SJSA1 (cell line): ENCODE data around the gene PSMG4. TPM values are rescaled to one million over a fixed set of nuclear protein-coding genes. Genes with fewer than 3 reads are reported as not detected.

Source experiments
- DNase-seq, 2 experiments: peaks; one replicate each; pipeline ENCODE4 v3.0.0-alpha.2; 2015 to 2020; ENCODE audit warnings: low spot score in 2 of 2, low read depth in 1 of 2
- H3K27ac ChIP-seq: fragments of 250-450 bp; sonication (Bioruptor Pico); 2 replicates; pipeline ENCODE4 v1.5.1; 2020; ENCODE audit warnings: mild to moderate bottlenecking, moderate library complexity
- H3K27me3 ChIP-seq: fragments of 250-450 bp; sonication (Bioruptor Pico); replicated peaks from 2 replicates; pipeline ENCODE4 v1.5.1; 2020; ENCODE audit warnings: mild to moderate bottlenecking, moderate library complexity
- H3K36me3 ChIP-seq: fragments of 250-450 bp; sonication (Bioruptor Pico); 2 replicates; pipeline ENCODE4 v1.5.1; 2020; ENCODE audit warnings: mild to moderate bottlenecking
- H3K4me1 ChIP-seq: fragments of 250-450 bp; sonication (Bioruptor Pico); replicated peaks from 2 replicates; pipeline ENCODE4 v1.6.1; 2021; ENCODE audit warnings: mild to moderate bottlenecking
- H3K4me3 ChIP-seq: fragments of 250-450 bp; sonication (Bioruptor Pico); 2 replicates; pipeline ENCODE4 v1.5.1; 2020; ENCODE audit warnings: mild to moderate bottlenecking
- H3K9me3 ChIP-seq: fragments of 250-450 bp; sonication (Bioruptor Pico); replicated peaks from 2 replicates; pipeline ENCODE4 v1.5.1; 2020; ENCODE audit warnings: mild to moderate bottlenecking
- total RNA-seq: library from RNA; depleted of rRNA; stranded (reverse); fragments of >200 nt; shearing (Covaris generic); gene quantifications from 2 replicates; pipeline ENCODE4 v1.2.3, GENCODE V29; 2014

PSMG4 gene
- total RNA-seq, 1 experiment from 2014 or later, result 16.1 TPM

- no peaks in the 10 kb centered on the region for H3K9me3 ChIP-seq
- H3K27ac ChIP-seq, result no peak overlapping the region
- H3K27me3 ChIP-seq, result no peaks in the 10 kb centered on the region
- H3K4me1 ChIP-seq, result peaks cover 31% of the 10 kb centered on the region
- H3K36me3 ChIP-seq, result no peaks in the 10 kb centered on the region
- H3K4me3 ChIP-seq, result no peak overlapping the region
- no peak for DNase-seq
Measured at GRCh38 chr6:3250231-3250675, 8.5 kb upstream of the PSMG4 start.

GRCh38 chr6:3251462-3252314 is 7.1 kb upstream of the PSMG4 start:
- no peak overlapping the region for H3K27ac ChIP-seq
- no peaks in the 10 kb centered on the region for H3K9me3 ChIP-seq

DNA sequence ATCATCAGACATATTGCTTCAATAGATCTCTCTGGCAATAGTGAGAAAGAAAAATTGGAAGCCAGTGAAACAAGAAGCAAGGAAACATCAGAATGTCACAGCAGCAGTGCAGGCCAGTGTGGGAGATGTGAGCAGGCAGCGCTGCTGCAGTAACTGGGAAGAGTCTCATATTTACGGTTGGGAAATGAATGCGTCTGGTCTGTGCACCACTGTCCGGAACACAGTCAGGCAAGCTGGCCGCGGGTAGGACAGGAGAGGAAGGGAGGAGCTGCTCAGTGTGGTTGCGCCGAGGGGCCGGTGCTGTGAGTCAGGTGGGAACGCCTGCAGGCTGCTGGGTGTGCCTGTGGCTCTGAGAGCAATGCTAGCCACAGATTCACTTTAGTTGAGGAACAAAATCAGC is 6.4 kb upstream of the PSMG4 start:
- Histone ChIP-seq H3K27ac (no peak overlapping the region), H3K9me3 (no peaks in the 10 kb centered on the region), H3K36me3 (no peaks in the 10 kb centered on the region), H3K27me3 (no peaks in the 10 kb centered on the region), H3K4me1 (peaks cover 22% of the 10 kb centered on the region), H3K4me3 (no peak overlapping the region)
- DNase-seq, result no peak

More at GRCh38 chr6:3251462-3252314, 7.1 kb upstream of the PSMG4 start:
- Histone ChIP-seq H3K27me3 (no peaks in the 10 kb centered on the region), H3K36me3 (no peaks in the 10 kb centered on the region), H3K4me1 (peaks cover 29% of the 10 kb centered on the region), H3K4me3 (no peak overlapping the region)
- peak; percentile 80 to 82 for DNase-seq

DNA sequence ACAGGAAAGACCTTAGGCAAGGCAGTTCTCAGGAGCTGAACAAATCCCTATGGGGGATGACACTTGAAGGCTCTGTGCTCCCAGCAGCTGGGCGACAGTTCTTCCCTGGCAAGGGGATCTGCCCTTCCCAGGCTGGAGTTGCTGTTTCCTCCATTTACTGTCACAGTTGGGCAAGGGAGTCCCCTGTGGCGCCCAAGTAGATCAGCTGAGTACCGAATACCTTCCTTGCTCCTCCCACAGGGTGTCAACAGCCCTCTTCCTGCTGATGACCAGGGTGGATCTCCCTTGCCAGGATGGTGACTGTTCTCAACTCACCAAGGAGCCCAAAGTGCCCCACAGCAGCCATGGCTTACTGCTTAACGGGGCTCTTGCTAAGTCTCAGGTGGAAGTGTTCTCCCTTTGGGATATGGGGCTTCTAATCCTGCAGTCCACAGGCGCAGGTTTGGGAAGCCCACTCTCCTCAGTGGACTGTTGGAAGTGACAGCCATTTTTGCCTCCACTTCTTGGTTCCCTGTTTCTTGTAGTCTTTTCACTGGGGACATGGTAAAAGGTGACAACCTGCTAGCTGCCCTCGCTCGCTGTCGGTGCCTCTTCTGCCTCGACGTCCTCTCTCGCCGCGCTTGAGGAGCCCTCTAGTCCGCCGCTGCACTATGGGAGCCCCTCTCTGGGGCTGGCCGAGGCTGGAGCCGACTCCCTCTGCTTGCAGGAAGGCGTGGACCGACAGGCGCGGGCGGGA is 5.7 kb upstream of the PSMG4 start:
- Histone ChIP-seq H3K9me3 (no peaks in the 10 kb centered on the region), H3K36me3 (no peaks in the 10 kb centered on the region), H3K4me3 (no peak overlapping the region), H3K4me1 (peaks cover 15% of the 10 kb centered on the region), H3K27me3 (no peaks in the 10 kb centered on the region), H3K27ac (no peak overlapping the region)
- no peak for DNase-seq

DNA sequence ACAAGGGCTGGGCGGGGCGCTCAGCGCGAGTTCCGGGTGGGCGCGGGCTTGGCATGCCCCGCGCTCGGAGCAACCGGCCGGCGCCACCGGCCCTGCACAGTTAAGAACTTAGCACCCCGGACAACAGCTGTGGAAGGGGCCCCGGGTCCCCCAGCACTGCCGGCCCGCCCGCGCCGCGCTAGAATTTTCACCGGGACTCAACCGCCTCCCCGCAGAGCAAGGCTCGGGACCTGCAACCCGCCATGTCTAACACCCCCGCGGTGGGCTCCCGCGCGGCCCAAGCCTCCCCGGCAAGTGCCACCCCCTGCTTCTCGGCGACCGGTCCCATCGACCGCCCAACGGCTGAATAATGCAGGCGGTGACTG is 5.2 kb upstream of the PSMG4 start:
- Histone ChIP-seq H3K4me1 (peaks cover 13% of the 10 kb centered on the region), H3K4me3 (no peak overlapping the region), H3K27ac (no peak overlapping the region), H3K36me3 (no peaks in the 10 kb centered on the region), H3K9me3 (no peaks in the 10 kb centered on the region), H3K27me3 (no peaks in the 10 kb centered on the region)
- no peak for DNase-seq

- no peaks in the 10 kb centered on the region for H3K9me3 ChIP-seq
- peaks cover 26% of the 10 kb centered on the region for H3K4me1 ChIP-seq
- peaks cover 18% of the 10 kb centered on the region for H3K36me3 ChIP-seq
- no peak for DNase-seq
- no peak overlapping the region for H3K27ac ChIP-seq
- H3K27me3 ChIP-seq, result no peaks in the 10 kb centered on the region
- H3K4me3 ChIP-seq, result peak overlapping the region; percentile 81
Measured at GRCh38 chr6:3258201-3258600, 546 bp upstream of the PSMG4 start.

DNA sequence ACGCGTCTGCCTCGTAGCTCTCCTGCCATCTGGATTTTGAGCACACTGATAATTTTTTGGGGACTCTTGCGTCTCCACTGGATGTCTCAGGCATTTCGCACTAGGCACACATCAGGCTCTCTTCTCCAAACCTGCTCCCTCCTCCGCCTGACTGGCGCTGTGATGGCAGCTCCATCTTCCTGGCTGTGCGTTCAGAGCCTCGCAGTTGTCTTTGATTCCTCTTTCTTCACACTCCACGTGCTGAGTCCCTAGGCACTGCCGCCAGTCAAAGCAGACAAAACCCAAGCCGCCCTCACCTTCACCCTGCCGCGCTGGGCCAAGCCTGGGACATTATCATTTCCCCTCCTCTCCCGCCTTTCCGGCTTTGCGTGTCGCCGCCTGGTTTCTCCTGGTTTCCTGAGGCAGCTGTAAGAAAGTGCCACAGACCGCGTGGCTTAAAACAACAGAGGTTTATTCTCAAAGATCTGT is 778 bp downstream of the PSMG4 start:
- no peaks in the 10 kb centered on the region for H3K9me3 ChIP-seq
- DNase-seq, result peak in 1 of 2 experiments; percentile 57
- no peak overlapping the region for H3K27ac ChIP-seq
- peak overlapping the region; percentile 81 for H3K4me3 ChIP-seq
- no peaks in the 10 kb centered on the region for H3K27me3 ChIP-seq
- H3K4me1 ChIP-seq, result peaks cover 26% of the 10 kb centered on the region
- H3K36me3 ChIP-seq, result peaks cover 31% of the 10 kb centered on the region

- no peak overlapping the region for H3K4me3 ChIP-seq
- H3K4me1 ChIP-seq, result peaks cover 26% of the 10 kb centered on the region
- peaks cover 37% of the 10 kb centered on the region for H3K36me3 ChIP-seq
- H3K27me3 ChIP-seq, result no peaks in the 10 kb centered on the region
- no peak for DNase-seq
- no peaks in the 10 kb centered on the region for H3K9me3 ChIP-seq
- H3K27ac ChIP-seq, result no peak overlapping the region
Measured at GRCh38 chr6:3260296-3260695, 1.5 kb downstream of the PSMG4 start.

GRCh38 chr6:3260772-3261517 is 2.2 kb downstream of the PSMG4 start:
- H3K4me3 ChIP-seq, result no peak overlapping the region
- H3K27me3 ChIP-seq, result no peaks in the 10 kb centered on the region
- peaks cover 40% of the 10 kb centered on the region for H3K36me3 ChIP-seq
- H3K27ac ChIP-seq, result no peak overlapping the region
- peaks cover 26% of the 10 kb centered on the region for H3K4me1 ChIP-seq
- H3K9me3 ChIP-seq, result no peaks in the 10 kb centered on the region
- DNase-seq, result no peak

DNA sequence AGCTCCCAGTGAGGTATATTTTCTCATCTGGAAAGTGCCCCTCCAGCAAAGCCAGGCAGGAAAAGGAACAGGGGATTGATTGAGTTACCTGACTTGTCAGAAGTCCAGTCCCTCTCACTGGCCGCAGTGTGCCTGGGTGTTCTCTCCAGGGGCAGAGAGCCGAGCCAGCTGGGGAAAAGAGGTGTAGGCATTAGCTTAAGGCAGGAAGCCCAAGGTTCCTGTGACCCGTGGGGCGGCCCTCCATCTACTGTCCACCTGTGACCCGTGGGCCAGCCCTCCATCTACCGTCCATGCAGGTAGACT is 2.7 kb downstream of the PSMG4 start:
- no peaks in the 10 kb centered on the region for H3K27me3 ChIP-seq
- peaks cover 44% of the 10 kb centered on the region for H3K36me3 ChIP-seq
- no peak overlapping the region for H3K27ac ChIP-seq
- H3K4me3 ChIP-seq, result no peak overlapping the region
- no peaks in the 10 kb centered on the region for H3K9me3 ChIP-seq
- DNase-seq, result no peak
- H3K4me1 ChIP-seq, result peaks cover 26% of the 10 kb centered on the region

GRCh38 chr6:3261921-3262320 is 3.2 kb downstream of the PSMG4 start:
- H3K4me3 ChIP-seq, result no peak overlapping the region
- no peaks in the 10 kb centered on the region for H3K27me3 ChIP-seq
- no peak overlapping the region for H3K27ac ChIP-seq
- no peaks in the 10 kb centered on the region for H3K9me3 ChIP-seq
- DNase-seq, result no peak
- H3K4me1 ChIP-seq, result peaks cover 26% of the 10 kb centered on the region
- peaks cover 44% of the 10 kb centered on the region for H3K36me3 ChIP-seq

GRCh38 chr6:3263096-3263495 is 4.3 kb downstream of the PSMG4 start:
- no peak for DNase-seq
- H3K4me3 ChIP-seq, result no peak overlapping the region
- H3K27ac ChIP-seq, result no peak overlapping the region
- H3K36me3 ChIP-seq, result peaks cover 51% of the 10 kb centered on the region
- no peaks in the 10 kb centered on the region for H3K9me3 ChIP-seq
- H3K27me3 ChIP-seq, result no peaks in the 10 kb centered on the region
- peaks cover 26% of the 10 kb centered on the region for H3K4me1 ChIP-seq

DNA sequence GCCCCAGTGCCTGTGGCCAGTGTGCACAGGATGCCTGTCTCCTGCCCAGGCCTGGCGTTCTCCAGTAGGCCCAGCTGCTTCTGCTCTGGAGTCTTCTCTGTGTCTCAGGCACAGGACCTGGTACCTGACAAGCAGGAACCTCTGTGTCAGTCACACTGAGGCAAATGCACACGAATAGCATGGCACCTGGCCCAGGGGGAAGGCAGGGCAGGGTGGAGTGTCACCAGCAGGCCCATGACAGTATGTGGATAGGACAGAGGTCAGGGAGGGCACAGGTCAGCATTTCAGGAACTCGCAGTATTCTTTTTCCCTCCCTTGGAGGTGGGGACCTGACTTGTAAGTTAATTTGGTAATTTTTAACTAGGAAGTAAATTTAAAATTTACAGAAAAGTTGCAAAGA is 5.6 kb downstream of the PSMG4 start:
- Histone ChIP-seq H3K27me3 (no peaks in the 10 kb centered on the region), H3K27ac (no peak overlapping the region), H3K9me3 (no peaks in the 10 kb centered on the region), H3K36me3 (peaks cover 56% of the 10 kb centered on the region), H3K4me1 (peaks cover 23% of the 10 kb centered on the region), H3K4me3 (no peak overlapping the region)
- no peak for DNase-seq

- Histone ChIP-seq H3K27me3 (no peaks in the 10 kb centered on the region), H3K4me1 (peaks cover 16% of the 10 kb centered on the region), H3K27ac (no peak overlapping the region), H3K4me3 (no peak overlapping the region), H3K9me3 (no peaks in the 10 kb centered on the region), H3K36me3 (peaks cover 64% of the 10 kb centered on the region)
- no peak for DNase-seq
Measured at GRCh38 chr6:3265671-3266070, 6.9 kb downstream of the PSMG4 start.
